GM21723 (cell line): ENCODE results near the gene SNAPC4.

Source experiments
- ATAC-seq: cut with Tn5 transposase; IDR thresholded peaks from one replicate; pipeline ENCODE4 v1.9.1; 2021; ENCODE audit warnings: mild to moderate bottlenecking, moderate library complexity; ENCODE audit not compliant: unreplicated experiment

The SNAPC4 gene, protein sequence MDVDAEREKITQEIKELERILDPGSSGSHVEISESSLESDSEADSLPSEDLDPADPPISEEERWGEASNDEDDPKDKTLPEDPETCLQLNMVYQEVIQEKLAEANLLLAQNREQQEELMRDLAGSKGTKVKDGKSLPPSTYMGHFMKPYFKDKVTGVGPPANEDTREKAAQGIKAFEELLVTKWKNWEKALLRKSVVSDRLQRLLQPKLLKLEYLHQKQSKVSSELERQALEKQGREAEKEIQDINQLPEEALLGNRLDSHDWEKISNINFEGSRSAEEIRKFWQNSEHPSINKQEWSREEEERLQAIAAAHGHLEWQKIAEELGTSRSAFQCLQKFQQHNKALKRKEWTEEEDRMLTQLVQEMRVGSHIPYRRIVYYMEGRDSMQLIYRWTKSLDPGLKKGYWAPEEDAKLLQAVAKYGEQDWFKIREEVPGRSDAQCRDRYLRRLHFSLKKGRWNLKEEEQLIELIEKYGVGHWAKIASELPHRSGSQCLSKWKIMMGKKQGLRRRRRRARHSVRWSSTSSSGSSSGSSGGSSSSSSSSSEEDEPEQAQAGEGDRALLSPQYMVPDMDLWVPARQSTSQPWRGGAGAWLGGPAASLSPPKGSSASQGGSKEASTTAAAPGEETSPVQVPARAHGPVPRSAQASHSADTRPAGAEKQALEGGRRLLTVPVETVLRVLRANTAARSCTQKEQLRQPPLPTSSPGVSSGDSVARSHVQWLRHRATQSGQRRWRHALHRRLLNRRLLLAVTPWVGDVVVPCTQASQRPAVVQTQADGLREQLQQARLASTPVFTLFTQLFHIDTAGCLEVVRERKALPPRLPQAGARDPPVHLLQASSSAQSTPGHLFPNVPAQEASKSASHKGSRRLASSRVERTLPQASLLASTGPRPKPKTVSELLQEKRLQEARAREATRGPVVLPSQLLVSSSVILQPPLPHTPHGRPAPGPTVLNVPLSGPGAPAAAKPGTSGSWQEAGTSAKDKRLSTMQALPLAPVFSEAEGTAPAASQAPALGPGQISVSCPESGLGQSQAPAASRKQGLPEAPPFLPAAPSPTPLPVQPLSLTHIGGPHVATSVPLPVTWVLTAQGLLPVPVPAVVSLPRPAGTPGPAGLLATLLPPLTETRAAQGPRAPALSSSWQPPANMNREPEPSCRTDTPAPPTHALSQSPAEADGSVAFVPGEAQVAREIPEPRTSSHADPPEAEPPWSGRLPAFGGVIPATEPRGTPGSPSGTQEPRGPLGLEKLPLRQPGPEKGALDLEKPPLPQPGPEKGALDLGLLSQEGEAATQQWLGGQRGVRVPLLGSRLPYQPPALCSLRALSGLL (N-terminal part only)

GRCh38 chr9:136400038-136400834, at the start of gene SNAPC4:
SNAPC4 (minus strand) TSS chr9:136400170; CDS start chr9:136398428, 1,742 bp downstream.
- peak; percentile 64 for ATAC-seq

DNA sequence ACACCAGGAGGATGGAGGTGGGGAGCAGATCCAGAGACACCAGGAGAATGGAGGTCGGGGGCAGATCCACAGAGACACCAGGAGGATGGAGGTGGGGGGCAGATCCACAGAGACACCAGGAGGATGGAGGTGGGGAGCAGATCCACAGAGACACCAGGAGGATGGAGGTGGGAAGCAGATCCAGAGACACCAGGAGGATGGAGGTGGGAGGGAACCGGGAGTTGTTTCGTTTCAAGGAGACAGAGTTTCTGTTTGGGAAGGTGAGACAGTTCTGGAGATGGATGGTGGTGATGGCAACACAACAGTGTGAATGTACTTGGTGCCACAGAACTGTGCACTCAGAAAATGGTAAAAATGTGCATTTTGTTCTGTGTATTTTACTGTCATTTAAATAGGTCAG, 48.7 kb upstream of the SNAPC4 start:
- ATAC-seq, result no peak

DNA sequence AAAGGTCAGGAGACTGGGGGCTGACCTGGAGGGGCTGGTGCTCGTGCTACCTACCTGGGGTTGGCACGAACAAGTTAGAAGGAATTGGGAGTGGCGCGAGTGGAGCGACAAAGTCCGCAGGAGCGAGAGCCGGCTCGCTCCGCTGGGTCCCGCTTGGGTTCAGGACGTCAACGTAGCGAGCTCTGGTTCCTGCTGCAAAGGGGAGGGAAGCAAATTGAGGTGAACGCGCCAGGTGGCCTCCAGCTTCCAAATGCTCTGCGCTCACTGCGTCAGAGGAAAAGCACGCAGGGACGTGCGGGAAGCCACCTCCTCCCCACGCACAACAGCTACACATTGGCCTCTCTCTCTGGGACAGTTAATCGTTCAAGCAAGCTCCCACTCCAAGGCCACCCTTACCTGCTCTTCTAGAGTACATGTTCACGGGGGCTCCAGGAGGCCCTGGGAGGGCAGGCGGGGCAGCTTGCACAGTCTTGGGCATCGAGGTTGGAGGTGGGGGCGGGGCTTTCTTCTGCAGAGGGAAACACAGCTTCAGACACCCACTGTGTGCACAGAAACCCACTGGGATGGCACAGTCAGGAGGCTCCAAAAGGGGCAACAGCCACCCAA, 47.3 kb upstream of the SNAPC4 start:
- no peak for ATAC-seq

DNA sequence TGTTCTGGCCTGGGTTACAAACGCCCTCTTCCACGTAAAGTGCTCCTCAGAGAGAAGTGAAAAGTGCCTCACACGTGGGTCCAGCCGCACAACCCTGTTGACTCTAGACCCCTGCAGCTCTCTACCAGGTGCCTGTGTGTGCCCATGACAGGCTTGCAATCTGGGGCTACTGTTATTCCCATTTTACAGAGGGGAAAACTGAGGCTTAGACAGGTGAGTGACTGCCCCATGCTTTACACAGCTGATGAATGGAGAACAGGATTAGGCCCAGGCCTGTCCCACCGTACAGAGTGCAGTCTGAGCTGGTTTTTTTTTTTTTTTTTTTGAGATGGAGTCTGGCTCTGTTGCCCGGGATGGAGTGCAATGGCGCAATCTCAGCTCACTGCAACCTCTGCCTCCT, 45.8 kb upstream of the SNAPC4 start:
- ATAC-seq, result no peak

- no peak for ATAC-seq
Measured at GRCh38 chr9:136444102-136444501, 44.1 kb upstream of the SNAPC4 start.

- ATAC-seq, result no peak
Measured at GRCh38 chr9:136443687-136444086, 43.7 kb upstream of the SNAPC4 start.

DNA sequence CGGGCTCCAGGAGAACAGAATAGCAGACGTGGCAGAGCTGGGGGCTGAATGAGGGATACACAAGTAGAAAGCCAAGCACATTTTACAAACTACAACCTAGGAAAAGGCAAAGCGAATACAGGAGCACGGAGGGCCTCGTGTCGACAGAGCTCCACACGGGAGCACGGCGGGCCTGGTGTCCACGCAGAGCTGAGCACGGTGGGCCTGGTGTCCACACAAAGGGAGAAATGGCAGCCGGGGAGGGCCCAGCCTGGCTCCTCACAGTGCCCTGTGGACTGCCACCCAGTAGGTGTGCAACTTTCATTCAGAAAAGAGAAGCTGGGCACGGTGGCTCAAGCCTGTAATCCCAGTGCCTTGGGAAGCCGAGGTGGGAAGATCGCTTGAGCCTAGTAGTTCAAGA, 43.1 kb upstream of the SNAPC4 start:
- ATAC-seq, result no peak

- ATAC-seq, result no peak
Measured at GRCh38 chr9:136442265-136442664, 42.3 kb upstream of the SNAPC4 start.

GRCh38 chr9:136441681-136442245, 41.8 kb upstream of the SNAPC4 start:
- ATAC-seq, result no peak

DNA sequence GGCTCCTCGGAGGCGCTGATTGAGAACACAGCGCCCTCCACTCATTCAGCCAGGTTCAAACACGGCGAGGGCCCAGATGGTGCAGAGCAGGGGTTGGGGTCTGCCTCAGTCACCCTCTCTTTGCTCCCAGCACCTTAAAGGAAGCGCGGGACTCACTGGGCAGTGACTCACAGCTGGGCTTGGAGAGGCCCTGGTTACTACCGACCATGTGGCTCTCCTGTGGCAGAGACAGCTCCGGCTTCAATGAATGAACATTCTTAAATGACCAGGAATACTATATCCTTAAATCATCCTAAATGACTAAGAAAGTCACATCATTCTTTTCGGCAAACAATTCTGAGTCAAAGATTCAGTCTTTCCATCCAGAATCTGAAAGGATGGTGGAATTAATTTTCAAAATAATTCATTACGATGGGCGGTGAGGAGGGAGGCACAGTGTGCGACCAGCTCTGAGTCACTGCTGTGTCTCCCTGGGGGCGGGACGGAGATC, 41.3 kb upstream of the SNAPC4 start:
- ATAC-seq, result no peak

DNA sequence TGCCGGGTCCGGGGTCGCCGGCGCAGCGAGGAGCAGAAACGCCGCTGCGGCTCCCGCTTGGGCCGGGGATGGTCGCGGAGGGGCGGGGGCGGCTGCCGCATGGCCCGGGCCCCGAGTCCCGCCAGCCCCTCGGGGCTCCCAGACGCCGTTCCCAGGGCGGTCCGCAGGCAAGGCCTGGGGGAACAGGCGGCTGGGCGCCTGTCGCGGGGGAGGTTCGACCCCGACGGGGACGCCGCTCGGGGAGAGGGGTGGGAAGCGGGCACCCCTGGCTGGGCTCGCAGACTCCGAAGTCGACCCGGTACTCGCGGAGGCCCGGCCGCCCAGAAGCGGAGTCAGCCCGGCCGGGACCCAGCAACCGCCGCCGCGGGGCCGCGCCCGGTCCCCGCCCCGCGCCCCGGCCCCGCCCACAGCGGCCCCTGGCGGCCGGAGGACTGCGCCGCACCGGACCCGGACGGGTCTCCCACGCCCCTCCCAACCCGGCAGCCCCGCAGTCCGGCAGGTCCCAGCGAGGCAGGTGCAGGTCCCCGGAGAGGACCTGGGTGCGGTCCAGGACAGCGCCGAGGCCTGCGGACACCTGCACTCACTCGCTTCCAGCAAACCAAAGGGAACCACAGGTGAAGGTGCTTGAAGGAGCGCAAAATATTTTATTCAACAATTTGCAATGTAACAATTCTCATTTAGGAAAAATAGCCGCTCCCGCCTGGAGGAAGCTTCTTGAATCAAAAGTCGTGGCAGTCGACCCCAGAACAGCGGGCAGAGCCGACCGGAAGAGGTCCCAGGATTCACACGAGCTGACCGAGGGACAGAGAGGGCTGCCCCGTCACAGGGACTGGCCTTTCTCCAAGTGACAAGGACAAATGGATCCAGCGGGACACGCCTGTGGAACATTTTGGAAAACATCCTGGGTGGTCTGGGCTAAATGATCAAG, 39.8 kb upstream of the SNAPC4 start, which contains the start of gene INPP5E:
TSS of gene INPP5E (minus strand) at position 365 of the 928 bp plus-strand sequence. CDS start 426 bp downstream, outside the sequence.
- peak; percentile 69 for ATAC-seq

DNA sequence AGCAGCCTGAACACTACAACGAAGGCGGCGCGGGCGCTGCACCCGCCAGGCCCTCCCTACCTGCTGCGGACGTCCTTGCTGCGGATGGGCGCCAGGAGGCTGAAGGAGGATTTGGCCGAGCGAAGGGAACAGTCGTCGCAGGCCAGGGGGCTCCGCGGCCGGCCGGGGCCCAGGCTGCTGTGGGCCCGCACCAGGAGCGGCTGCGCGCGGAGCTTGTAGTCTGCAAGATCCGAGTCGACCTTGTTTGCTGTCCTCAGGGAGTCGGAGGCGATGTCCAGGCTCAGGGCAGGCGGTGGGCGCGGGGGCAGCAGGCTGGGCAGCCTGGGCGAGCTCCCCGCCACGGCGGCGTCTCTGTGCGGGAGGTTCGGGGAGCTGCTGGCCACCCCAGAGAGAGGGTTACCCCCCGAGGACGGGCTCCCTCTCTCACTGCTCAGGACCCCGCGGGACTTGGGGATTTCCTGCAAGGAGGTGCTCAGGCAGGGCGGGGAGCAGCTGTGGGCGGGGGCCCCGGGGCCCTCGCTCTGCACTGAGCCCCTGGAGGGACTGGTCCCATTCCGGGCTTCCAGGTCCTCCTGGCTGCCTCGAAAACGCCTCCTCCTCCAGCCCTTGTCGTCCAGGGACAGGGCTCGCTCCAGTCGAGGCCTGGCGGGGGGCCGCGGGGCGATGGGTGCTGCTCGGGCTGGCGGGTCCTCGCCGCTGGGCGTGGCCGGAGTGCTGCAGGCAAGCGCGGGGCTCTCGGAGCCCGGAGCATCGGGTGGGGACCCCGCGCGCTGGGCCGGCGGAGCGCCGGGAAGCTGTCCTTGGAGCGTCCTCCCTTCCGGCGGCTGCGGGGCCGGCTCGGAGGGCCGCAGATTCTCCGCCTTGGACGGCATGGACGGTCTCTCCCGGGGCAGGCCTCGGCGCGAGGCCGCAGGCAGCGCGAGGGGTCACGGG, 38.8 kb upstream of the SNAPC4 start:
- peak; percentile 50 for ATAC-seq

GRCh38 chr9:136437839-136438547, 38.0 kb upstream of the SNAPC4 start:
- no peak for ATAC-seq

DNA sequence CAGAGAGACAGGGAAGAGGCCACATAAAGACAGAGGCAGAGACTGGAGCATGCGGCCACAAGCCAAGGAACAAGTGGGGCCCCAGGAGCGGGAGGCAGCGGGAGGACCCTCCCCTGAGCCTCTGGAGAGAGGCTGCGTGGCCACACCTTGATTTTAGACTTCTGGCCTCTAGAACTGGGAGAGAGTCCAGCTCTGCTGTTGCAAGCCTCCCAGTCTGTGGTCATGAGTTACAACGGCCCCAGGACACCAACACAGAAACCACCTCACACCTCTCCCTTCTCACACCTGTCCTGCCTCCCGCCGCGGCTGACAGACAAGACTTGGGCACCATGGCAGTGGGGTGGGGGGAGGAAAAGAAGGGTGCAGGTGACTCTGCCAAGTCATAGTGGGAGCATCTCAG, 37.5 kb upstream of the SNAPC4 start:
- no peak for ATAC-seq

DNA sequence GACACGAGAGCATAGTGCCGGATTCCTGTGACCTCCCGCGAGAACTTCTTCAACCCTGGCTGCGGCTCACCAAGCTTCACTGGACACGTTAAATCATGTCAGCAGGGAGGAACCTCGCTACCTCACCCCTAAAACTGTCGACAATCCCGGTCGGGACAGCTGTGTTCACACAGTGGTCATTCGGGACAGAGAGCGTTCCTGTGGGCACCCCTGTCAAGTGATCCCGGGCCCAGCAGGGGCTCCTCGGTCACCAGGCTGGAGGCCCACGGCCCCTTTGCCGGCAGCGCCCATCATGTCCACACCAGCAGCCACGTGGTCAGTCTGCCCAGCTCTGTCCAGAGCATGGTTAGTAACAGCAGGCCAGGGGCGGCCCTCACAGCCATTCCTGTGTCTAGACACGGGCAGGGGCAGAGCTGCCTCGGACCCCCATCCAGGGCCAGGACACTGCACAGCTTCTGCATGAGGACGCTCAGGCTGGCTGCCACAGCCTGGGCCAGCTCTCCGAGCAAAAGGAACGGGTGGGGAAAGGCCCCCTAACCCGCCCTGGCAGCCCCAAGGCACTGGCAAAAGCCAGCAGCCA, 36.2 kb upstream of the SNAPC4 start:
- no peak for ATAC-seq

- ATAC-seq, result no peak
Measured at GRCh38 chr9:136434580-136435169, 34.7 kb upstream of the SNAPC4 start.
